ENCODE results near the gene MYOZ2. TPM values are rescaled to one million over a fixed set of nuclear protein-coding genes. Genes with fewer than 3 reads are reported as not detected.

Gene MYOZ2
- total and polyA plus RNA-seq, 2 of the 13 experiments (the other 11 are each of a cell fraction or from before 2014, with no cell fraction given), result 0.03 TPM; not detected in 1

DNA sequence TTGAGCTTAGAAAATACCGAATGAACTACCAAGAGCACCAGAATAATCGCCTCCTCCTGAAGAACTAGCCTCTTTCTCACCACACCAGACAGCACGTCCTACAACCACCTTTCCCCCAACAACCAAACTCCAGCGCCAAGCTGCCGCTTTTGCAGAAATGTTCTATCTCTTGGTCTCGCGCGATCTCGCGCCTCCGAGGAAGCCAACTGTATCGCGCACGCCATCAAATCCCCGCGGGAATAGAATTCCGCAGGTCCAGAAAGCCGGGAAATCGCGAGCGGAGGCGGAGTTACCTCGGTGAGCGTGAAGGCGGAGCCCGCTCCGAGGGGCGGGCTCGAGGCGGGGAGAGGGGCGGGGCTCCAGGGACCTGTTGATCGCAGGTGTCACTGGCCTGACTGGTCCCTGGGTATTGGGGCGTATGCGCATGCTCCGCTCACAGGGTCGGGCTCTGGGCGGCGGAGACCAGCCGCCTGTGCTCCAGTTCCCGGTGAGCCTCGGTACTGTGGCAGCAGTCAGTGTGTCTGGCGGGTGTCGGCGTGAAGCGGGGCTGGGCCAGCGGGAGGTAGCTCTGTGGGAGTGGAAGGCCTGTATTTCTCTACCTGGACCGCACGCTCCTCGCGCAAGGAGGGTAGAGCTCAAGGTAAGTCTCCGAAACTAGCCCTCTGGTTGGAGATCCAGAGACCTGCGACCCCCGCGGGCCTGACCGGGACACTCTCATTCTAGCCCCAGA, 76.8 kb downstream of the MYOZ2 start, which contains the start of gene USP53 (continued):
- peak; percentile 73; the same call in 1 of the 2 replicates for TF ChIP-seq ZBTB38 (CRISPR knock-in tag; IDR thresholded peaks at IDR 0.05)
- TF ChIP-seq GABPA (IDR thresholded peaks at IDR 0.05; ENCODE audit: low read depth, low read length), result no peak
- TF ChIP-seq GABPA (CRISPR knock-in tag; IDR thresholded peaks at IDR 0.05; ENCODE audit: low read depth), result peak; percentile 24; the same call in 1 of the 2 replicates
- TF ChIP-seq NONO (IDR thresholded peaks at IDR 0.05), result no peak
- TF ChIP-seq NONO (CRISPR knock-in tag; conservative IDR thresholded peaks at IDR 0.05), result peak; percentile 79
- 0 out of 2 replicates have a peak, but pooled peaks have one; percentile 12 for TF ChIP-seq MAFF (IDR thresholded peaks at IDR 0.05; ENCODE audit: low read depth, low read length)
- TF ChIP-seq ZSCAN29 (CRISPR knock-in tag; conservative IDR thresholded peaks at IDR 0.05), result peak; percentile 90
- TF ChIP-seq TMF1 (CRISPR knock-in tag; IDR thresholded peaks at IDR 0.05; ENCODE audit: low read depth), result no peak
- no peak for TF ChIP-seq ZNF143 (CRISPR knock-in tag; IDR thresholded peaks at IDR 0.05)
- no peak for TF ChIP-seq HNRNPK (IDR thresholded peaks at IDR 0.05; ENCODE audit: low read depth, low read length, poor library complexity, severe bottlenecking)
- peak; percentile 60; the same call in 1 of the 2 replicates for TF ChIP-seq ZNF280B (CRISPR knock-in tag; IDR thresholded peaks at IDR 0.05; ENCODE audit: borderline replicate concordance)
- TF ChIP-seq NPAS2 (CRISPR knock-in tag; IDR thresholded peaks at IDR 0.05; ENCODE audit: borderline replicate concordance), result no peak
- 0 out of 2 replicates have a peak, but pooled peaks have one; percentile 27 for TF ChIP-seq ZNF564 (CRISPR knock-in tag; IDR thresholded peaks at IDR 0.05)
- TF ChIP-seq ZBTB46 (CRISPR knock-in tag; IDR thresholded peaks at IDR 0.05; ENCODE audit: borderline replicate concordance), result no peak
- TF ChIP-seq KMT2A (CRISPR knock-in tag; IDR thresholded peaks at IDR 0.05), result peak; percentile 23
- TF ChIP-seq SMAD3 (CRISPR knock-in tag; IDR thresholded peaks at IDR 0.05), result no peak
- TF ChIP-seq ZNF101 (CRISPR knock-in tag; IDR thresholded peaks at IDR 0.05; ENCODE audit: borderline replicate concordance, low read depth), result no peak
- peak; percentile 4; the same call in 1 of the 2 replicates for TF ChIP-seq FOXA3 (CRISPR knock-in tag; IDR thresholded peaks at IDR 0.05)
- 0 out of 2 replicates have a peak, but pooled peaks have one; percentile 41 for TF ChIP-seq ZNF138 (CRISPR knock-in tag; IDR thresholded peaks at IDR 0.05; ENCODE audit: low read depth)
- peak in 1 of 2 experiments; percentile 53; a peak in 2 of 4 replicates for TF ChIP-seq NR2F1 (CRISPR knock-in tag; IDR thresholded peaks at IDR 0.05)
- TF ChIP-seq ZFX (CRISPR knock-in tag; IDR thresholded peaks at IDR 0.05; ENCODE audit: low read depth), result peak; percentile 95
- peak; percentile 27; the same call in 1 of the 2 replicates for TF ChIP-seq HOXD1 (CRISPR knock-in tag; IDR thresholded peaks at IDR 0.05)
- peak; percentile 4; the same call in 1 of the 2 replicates for TF ChIP-seq ZMYM3 (CRISPR knock-in tag; IDR thresholded peaks at IDR 0.05)
- TF ChIP-seq ZNF207 (IDR thresholded peaks at IDR 0.05; ENCODE audit: borderline replicate concordance), result no peak
- peak; percentile 17 for TF ChIP-seq U2AF1 (optimal IDR thresholded peaks at IDR 0.05; ENCODE audit: low read depth, low read length)
- TF ChIP-seq RFXAP (CRISPR knock-in tag; IDR thresholded peaks at IDR 0.05; ENCODE audit: borderline replicate concordance), result no peak; the same call in 1 of the 2 replicates
- TF ChIP-seq HOXA9 (CRISPR knock-in tag; IDR thresholded peaks at IDR 0.05; ENCODE audit: borderline replicate concordance), result no peak
- peak; percentile 48; the same call in 1 of the 2 replicates for TF ChIP-seq FOXK1 (CRISPR knock-in tag; IDR thresholded peaks at IDR 0.05; ENCODE audit: borderline replicate concordance, low read depth)
- no peak for TF ChIP-seq RBM22 (optimal IDR thresholded peaks at IDR 0.05; ENCODE audit: low read length)

Measured in HepG2 (cell line).